ENCODE measurements around the gene ZFHX3.

DNA sequence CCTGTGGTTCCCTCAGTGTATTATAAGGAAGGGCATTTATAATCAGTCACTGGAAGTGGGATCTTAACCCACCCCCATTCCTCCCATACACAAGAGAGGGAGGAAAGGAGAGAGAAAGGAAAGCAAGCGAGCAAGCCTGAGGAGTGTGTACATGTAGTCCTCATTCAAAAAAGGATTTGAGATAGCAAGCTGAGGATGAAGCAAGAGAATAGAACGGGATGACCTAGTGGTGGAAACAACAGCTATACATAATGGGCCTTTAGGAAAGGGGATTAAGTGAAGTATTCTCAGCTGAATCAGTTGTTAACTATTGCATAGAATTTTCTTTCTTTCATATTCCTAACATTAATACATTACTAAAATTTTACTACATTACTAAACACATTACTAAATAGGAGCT is 281.4 kb downstream of the ZFHX3 start:
- TF ChIP-seq EZH2 (IDR thresholded peaks at IDR 0.05) (no peak), POLR2AphosphoS5 (IDR thresholded peaks at IDR 0.05; ENCODE audit: borderline replicate concordance, low read depth, low read length) (no peak)

All from SK-N-MC (cell line).